Suprapubic skin (tissue), 4 donors: ENCODE results near the gene CAMTA2. TPM values are rescaled to one million over a fixed set of nuclear protein-coding genes. Genes with fewer than 3 reads are reported as not detected.

Experiments used
- DNase-seq, 2 donors: peaks; one replicate each; pipeline ENCODE4 v3.0.0-alpha.2; 2019; ENCODE audit warnings: low spot score in 2 of 2
- H3K27ac ChIP-seq: fragments of 200-600 bp; sonication (generic); one replicate; pipeline ENCODE4 v1.5.1; 2019
- H3K27me3 ChIP-seq: fragments of 200-600 bp; sonication (generic); one replicate; pipeline ENCODE4 v1.5.1; 2019
- H3K36me3 ChIP-seq: fragments of 200-600 bp; sonication (generic); one replicate; pipeline ENCODE4 v1.5.1; 2019
- H3K4me1 ChIP-seq: fragments of 200-600 bp; sonication (generic); one replicate; pipeline ENCODE4 v1.5.1; 2019
- H3K4me3 ChIP-seq: fragments of 200-600 bp; sonication (generic); one replicate; pipeline ENCODE4 v1.5.1; 2019; ENCODE audit warnings: mild to moderate bottlenecking
- H3K9me3 ChIP-seq: fragments of 200-600 bp; sonication (generic); one replicate; pipeline ENCODE4 v1.5.1; 2019
- CTCF ChIP-seq, 2 donors: fragments of 200-600 bp in 1 of 2; fragments of 450-650 bp in 1 of 2; sonication (generic) in 1 of 2; IDR thresholded peaks; one replicate each; pipeline ENCODE4 v1.5.1; 2016 to 2019; ENCODE audit warnings: antibody characterized with exemption in 2 of 2, mild to moderate bottlenecking in 1 of 2, moderate library complexity in 1 of 2
- EP300 ChIP-seq: sonication (generic); formaldehyde crosslinking; IDR thresholded peaks from one replicate; pipeline ENCODE4 v1.6.1; 2017; ENCODE audit warnings: antibody characterized with exemption
- POLR2A ChIP-seq, 2 donors: fragments of 450-650 bp; IDR thresholded peaks; one replicate each; pipeline ENCODE4 v1.6.1; 2017; ENCODE audit warnings: antibody characterized with exemption in 2 of 2, mild to moderate bottlenecking in 2 of 2, moderate library complexity in 2 of 2
- POLR2AphosphoS5 ChIP-seq, 3 donors: sonication (generic); formaldehyde crosslinking; IDR thresholded peaks; one replicate each; pipeline ENCODE4 v1.6.1; 2017; ENCODE audit warnings: antibody characterized with exemption in 3 of 3
- WGBS: methylation state at CpG from one replicate; pipeline ENCODE4 v1.1.5; 2018; 5-methylcytosine and 5-hydroxymethylcytosine counted together
- total RNA-seq, 4 donors: library from RNA; depleted of rRNA; stranded (reverse); fragments of >200 nt; gene quantifications; one replicate each; pipeline ENCODE4 v1.1.0, GENCODE V29; 2016

Gene CAMTA2
- total RNA-seq, 4 donors from 2014 or later = 27.4 to 60.8 (median 34.6) TPM

GRCh38 chr17:4999430-5000093, 12.1 kb upstream of the CAMTA2 start:
- 69% methylated on average over 12 of the region's 12 CpGs for WGBS
- Histone ChIP-seq H3K27ac (no peak overlapping the region), H3K36me3 (peaks cover 37% of the 10 kb centered on the region), H3K9me3 (no peaks in the 10 kb centered on the region), H3K4me1 (peaks cover 30% of the 10 kb centered on the region), H3K27me3 (no peaks in the 10 kb centered on the region), H3K4me3 (peak overlapping the region; percentile 96)
- no peak for TF ChIP-seq POLR2A (IDR thresholded peaks at IDR 0.05)
- no peak for TF ChIP-seq CTCF (IDR thresholded peaks at IDR 0.05)
- TF ChIP-seq POLR2AphosphoS5 (IDR thresholded peaks at IDR 0.05) = no peak
- no peak for TF ChIP-seq EP300
- DNase-seq = peak in 1 of 2 donors; percentile 56

GRCh38 chr17:4998732-4999429, 11.4 kb upstream of the CAMTA2 start:
- Histone ChIP-seq H3K4me3 (peak overlapping the region; percentile 96), H3K36me3 (peaks cover 30% of the 10 kb centered on the region), H3K4me1 (peaks cover 30% of the 10 kb centered on the region), H3K27me3 (no peaks in the 10 kb centered on the region), H3K27ac (peak overlapping the region; percentile 87), H3K9me3 (no peaks in the 10 kb centered on the region)
- peak in 1 of 2 donors; percentile 67 for DNase-seq
- TF ChIP-seq POLR2A (IDR thresholded peaks at IDR 0.05) = no peak
- no peak for TF ChIP-seq EP300
- TF ChIP-seq POLR2AphosphoS5 (IDR thresholded peaks at IDR 0.05) = no peak
- no peak for TF ChIP-seq CTCF (IDR thresholded peaks at IDR 0.05)
- 6% methylated on average over 14 of the region's 14 CpGs for WGBS

GRCh38 chr17:4998027-4998731, 10.7 kb upstream of the CAMTA2 start:
- Histone ChIP-seq H3K9me3 (no peaks in the 10 kb centered on the region), H3K36me3 (peaks cover 23% of the 10 kb centered on the region), H3K4me1 (peaks cover 30% of the 10 kb centered on the region), H3K27ac (peak overlapping the region; percentile 87), H3K4me3 (peak overlapping the region; percentile 96), H3K27me3 (no peaks in the 10 kb centered on the region)
- 0% methylated on average over 11 of the region's 55 CpGs for WGBS
- DNase-seq = peak in 1 of 2 donors; percentile 78
- TF ChIP-seq EP300 = no peak
- TF ChIP-seq POLR2A (IDR thresholded peaks at IDR 0.05) = no peak
- no peak for TF ChIP-seq CTCF (IDR thresholded peaks at IDR 0.05)
- TF ChIP-seq POLR2AphosphoS5 (IDR thresholded peaks at IDR 0.05) = no peak

GRCh38 chr17:4997302-4998026, 10.0 kb upstream of the CAMTA2 start, which contains the start of the genes INCA1 and KIF1C:
INCA1 (minus strand) TSS chr17:4997522; CDS start chr17:4994437, 3,085 bp downstream.
KIF1C (plus strand) TSS chr17:4997950; CDS start chr17:5000247, 2,297 bp downstream.
- Histone ChIP-seq H3K36me3 (peaks cover 16% of the 10 kb centered on the region), H3K9me3 (no peaks in the 10 kb centered on the region), H3K27me3 (no peaks in the 10 kb centered on the region), H3K27ac (peak within 1 kb of the TSS; percentile 87), H3K4me3 (peak within 1 kb of the TSS; percentile 96), H3K4me1 (peaks cover 30% of the 10 kb centered on the region)
- TF ChIP-seq EP300 (no peak), POLR2AphosphoS5 (IDR thresholded peaks at IDR 0.05) (peak in 1 of 3 donors; percentile 11), CTCF (IDR thresholded peaks at IDR 0.05) (peak in 1 of 2 donors; percentile 10), POLR2A (IDR thresholded peaks at IDR 0.05) (no peak)
- peak; percentile 94 to 96 for DNase-seq
- under 1% methylated on average over 34 of the region's 93 CpGs for WGBS
